ENCODE measurements around the gene LYST. TPM values are rescaled to one million over a fixed set of nuclear protein-coding genes. Genes with fewer than 3 reads are reported as not detected.

LYST gene
- total RNA-seq, 1 experiment from 2014 or later: 4.8 TPM

DNA sequence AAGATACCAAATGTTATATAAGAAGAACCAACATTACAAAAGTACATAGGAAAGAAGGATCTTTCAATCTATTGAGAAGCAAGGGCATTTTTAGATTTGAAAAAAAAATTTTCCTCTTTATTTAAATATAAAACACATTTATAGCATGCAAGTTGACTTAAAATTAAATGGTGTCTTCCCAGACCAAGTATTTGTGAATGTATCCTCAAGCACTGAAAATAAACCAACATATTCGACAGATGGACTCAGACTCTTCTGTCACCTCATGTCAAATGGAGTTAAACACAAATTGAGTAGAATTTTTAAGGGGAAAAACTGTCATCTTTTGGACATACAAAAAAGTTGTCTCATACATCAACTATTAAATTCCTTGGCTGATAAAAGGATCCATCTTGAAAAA, 140.1 kb downstream of the LYST start:
- POLR2A ChIA-PET (ENCODE audit: unreplicated experiment): interaction anchor here (0.6 kb wide), 1 partner anchor 11 kb away, joined by 4 read pairs; no protein-coding TSS in a partner anchor
- no peak for DNase-seq
- no peak overlapping the region for H3K4me3 ChIP-seq (ENCODE audit: low read length)

DNA sequence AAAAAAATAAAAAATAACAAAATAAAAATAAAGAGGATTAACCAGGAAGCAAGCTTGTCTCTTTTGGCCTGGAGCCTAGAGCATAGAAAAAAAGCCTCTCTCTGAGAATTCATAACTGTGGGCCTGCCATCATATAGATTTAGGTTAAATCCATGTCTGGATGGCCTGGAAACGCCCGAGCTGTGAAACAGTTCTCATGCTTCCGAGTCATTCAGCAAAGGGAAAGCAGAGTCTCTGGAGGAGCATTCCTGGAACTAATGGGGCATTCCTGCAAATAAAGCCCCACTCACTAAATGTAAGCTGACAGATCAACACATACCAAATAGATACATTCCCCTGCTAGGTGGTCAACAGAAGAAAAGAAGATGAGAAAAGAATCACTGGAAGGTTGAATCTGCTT, 141.3 kb downstream of the LYST start:
- no peak overlapping the region for H3K27ac ChIP-seq (ENCODE audit: low read length)
- DNase-seq: no peak
- ATAC-seq: no peak

More for the DNA sequence above, 140.1 kb downstream of the LYST start:
- no peaks in the 10 kb centered on the region for H3K9me2 ChIP-seq (replicated peaks; ENCODE audit: low read length)
- intact Hi-C loops (cut with micrococcal nuclease): no loop called here
- no peaks in the 10 kb centered on the region for H4K20me1 ChIP-seq (ENCODE audit: low read length)
- H3K27me3 ChIP-seq (ENCODE audit: low read length): no peaks in the 10 kb centered on the region
- no peaks in the 10 kb centered on the region for H3K36me3 ChIP-seq (ENCODE audit: low read depth, low read length)
- CTCF ChIA-PET: no interaction called here
- no peaks in the 10 kb centered on the region for H3K79me2 ChIP-seq (ENCODE audit: low read length)
- H3K9me3 ChIP-seq (ENCODE audit: low read length): no peaks in the 10 kb centered on the region
- H3K9ac ChIP-seq (ENCODE audit: low read length): no peak overlapping the region
- no peak for ATAC-seq
- H3F3A ChIP-seq (ENCODE audit: low read length, unreplicated experiment): no peaks in the 10 kb centered on the region
- no TSS peak for BruUV-seq (replicated peaks)
- no peak for TF ChIP-seq EZH2 (IDR thresholded peaks at IDR 0.05; ENCODE audit: low read length, unreplicated experiment)
- TF ChIP-seq, protein P1, sequence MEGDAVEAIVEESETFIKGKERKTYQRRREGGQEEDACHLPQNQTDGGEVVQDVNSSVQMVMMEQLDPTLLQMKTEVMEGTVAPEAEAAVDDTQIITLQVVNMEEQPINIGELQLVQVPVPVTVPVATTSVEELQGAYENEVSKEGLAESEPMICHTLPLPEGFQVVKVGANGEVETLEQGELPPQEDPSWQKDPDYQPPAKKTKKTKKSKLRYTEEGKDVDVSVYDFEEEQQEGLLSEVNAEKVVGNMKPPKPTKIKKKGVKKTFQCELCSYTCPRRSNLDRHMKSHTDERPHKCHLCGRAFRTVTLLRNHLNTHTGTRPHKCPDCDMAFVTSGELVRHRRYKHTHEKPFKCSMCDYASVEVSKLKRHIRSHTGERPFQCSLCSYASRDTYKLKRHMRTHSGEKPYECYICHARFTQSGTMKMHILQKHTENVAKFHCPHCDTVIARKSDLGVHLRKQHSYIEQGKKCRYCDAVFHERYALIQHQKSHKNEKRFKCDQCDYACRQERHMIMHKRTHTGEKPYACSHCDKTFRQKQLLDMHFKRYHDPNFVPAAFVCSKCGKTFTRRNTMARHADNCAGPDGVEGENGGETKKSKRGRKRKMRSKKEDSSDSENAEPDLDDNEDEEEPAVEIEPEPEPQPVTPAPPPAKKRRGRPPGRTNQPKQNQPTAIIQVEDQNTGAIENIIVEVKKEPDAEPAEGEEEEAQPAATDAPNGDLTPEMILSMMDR (conservative IDR thresholded peaks at IDR 0.05; ENCODE audit: low read depth, low read length): no peak
- no peak for TF ChIP-seq EZH2phosphoT487 (IDR thresholded peaks at IDR 0.05; ENCODE audit: borderline replicate concordance, low read length)
- H3K4me2 ChIP-seq (ENCODE audit: low read length): no peak overlapping the region
- H3K4me1 ChIP-seq (ENCODE audit: insufficient read depth, low read length): 0 out of 2 replicates have a peak, but pooled peaks cover 6% of the 10 kb centered on the region
- no peak overlapping the region for H3K27ac ChIP-seq (ENCODE audit: low read length)
- H2AFZ ChIP-seq (ENCODE audit: low read length): no peak overlapping the region

DNA sequence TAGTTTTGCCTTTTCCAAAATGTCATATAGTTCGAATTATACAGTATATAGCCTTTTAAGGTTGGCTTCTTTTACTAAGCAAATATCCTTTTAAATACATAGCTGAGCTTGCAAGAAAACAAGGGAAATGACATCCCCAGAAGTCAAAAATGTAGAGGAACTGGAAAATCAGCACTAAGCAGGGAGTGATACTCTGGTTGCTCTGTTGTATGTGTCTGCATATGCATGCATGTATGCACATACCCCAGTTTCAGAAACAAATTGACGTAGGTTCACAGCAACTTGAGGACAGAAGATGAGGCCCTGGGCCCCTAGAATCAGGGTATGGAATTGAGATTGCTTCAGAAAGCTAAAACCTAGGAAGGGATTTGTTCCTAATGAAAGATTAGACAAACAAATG, 142.0 kb downstream of the LYST start:
- Histone ChIP-seq H3K9ac (ENCODE audit: low read length) (no peak overlapping the region), H4K20me1 (ENCODE audit: low read length) (no peaks in the 10 kb centered on the region), H3K36me3 (ENCODE audit: low read depth, low read length) (no peaks in the 10 kb centered on the region), H3K4me2 (ENCODE audit: low read length) (no peak overlapping the region), H3K27ac (ENCODE audit: low read length) (no peak overlapping the region), H2AFZ (ENCODE audit: low read length) (no peak overlapping the region), H3K9me2 (replicated peaks; ENCODE audit: low read length) (no peaks in the 10 kb centered on the region), H3K79me2 (ENCODE audit: low read length) (no peaks in the 10 kb centered on the region), H3K4me1 (ENCODE audit: insufficient read depth, low read length) (peaks cover 17% of the 10 kb centered on the region), H3K9me3 (ENCODE audit: low read length) (no peaks in the 10 kb centered on the region), H3F3A (ENCODE audit: low read length, unreplicated experiment) (no peaks in the 10 kb centered on the region), H3K27me3 (ENCODE audit: low read length) (no peaks in the 10 kb centered on the region), H3K4me3 (ENCODE audit: low read length) (no peak overlapping the region)
- ATAC-seq (no peak), DNase-seq (peak; percentile 27)
- BruUV-seq (replicated peaks): no TSS peak
- ChIA-PET CTCF (no interaction called here), POLR2A (ENCODE audit: unreplicated experiment) (no interaction called here)
- intact Hi-C loops (cut with micrococcal nuclease): no loop called here
- TF ChIP-seq EZH2phosphoT487 (IDR thresholded peaks at IDR 0.05; ENCODE audit: borderline replicate concordance, low read length) (no peak), EZH2 (IDR thresholded peaks at IDR 0.05; ENCODE audit: low read length, unreplicated experiment) (no peak)
- TF ChIP-seq, protein P1 (conservative IDR thresholded peaks at IDR 0.05; ENCODE audit: low read depth, low read length): no peak

More for the DNA sequence above, 141.3 kb downstream of the LYST start:
- no peak overlapping the region for H3K4me3 ChIP-seq (ENCODE audit: low read length)
- peaks cover 13% of the 10 kb centered on the region for H3K4me1 ChIP-seq (ENCODE audit: insufficient read depth, low read length)
- ChIA-PET CTCF (no interaction called here), POLR2A (ENCODE audit: unreplicated experiment) (no interaction called here)
- no peak overlapping the region for H3K9ac ChIP-seq (ENCODE audit: low read length)
- no peak for TF ChIP-seq EZH2 (IDR thresholded peaks at IDR 0.05; ENCODE audit: low read length, unreplicated experiment)
- TF ChIP-seq, protein P1 (conservative IDR thresholded peaks at IDR 0.05; ENCODE audit: low read depth, low read length): no peak
- TF ChIP-seq EZH2phosphoT487 (IDR thresholded peaks at IDR 0.05; ENCODE audit: borderline replicate concordance, low read length): no peak
- H3F3A ChIP-seq (ENCODE audit: low read length, unreplicated experiment): no peaks in the 10 kb centered on the region
- H2AFZ ChIP-seq (ENCODE audit: low read length): no peak overlapping the region
- no peak overlapping the region for H3K4me2 ChIP-seq (ENCODE audit: low read length)
- no peaks in the 10 kb centered on the region for H4K20me1 ChIP-seq (ENCODE audit: low read length)
- no peaks in the 10 kb centered on the region for H3K9me2 ChIP-seq (replicated peaks; ENCODE audit: low read length)
- intact Hi-C loops (cut with micrococcal nuclease): no loop called here
- no TSS peak for BruUV-seq (replicated peaks)
- H3K27me3 ChIP-seq (ENCODE audit: low read length): no peaks in the 10 kb centered on the region
- no peaks in the 10 kb centered on the region for H3K79me2 ChIP-seq (ENCODE audit: low read length)
- H3K36me3 ChIP-seq (ENCODE audit: low read depth, low read length): no peaks in the 10 kb centered on the region
- no peaks in the 10 kb centered on the region for H3K9me3 ChIP-seq (ENCODE audit: low read length)
